Astrocyte (in vitro differentiated cells and primary cell): ENCODE data around the gene COBL. TPM values are rescaled to one million over a fixed set of nuclear protein-coding genes. Genes with fewer than 3 reads are reported as not detected.

ENCODE experiments used
- DNase-seq: peaks from one replicate; pipeline ENCODE4 v3.0.0-alpha.2; 2010; ENCODE audit warnings: low read depth
- FAIRE-seq: peaks from 2 replicates; lab custom pipeline; 2011; peaks lifted over from hg19 to GRCh38; lab: Jason Lieb, UNC
- H2AFZ ChIP-seq: 2 replicates; pipeline ENCODE4 v1.6.0; 2012; ENCODE audit warnings: low read depth, low read length, inconsistent platforms
- H3K27ac ChIP-seq: 2 replicates; pipeline ENCODE4 v1.5.1; 2011; ENCODE audit warnings: low read depth, low read length, inconsistent platforms
- H3K27me3 ChIP-seq: 2 replicates; pipeline ENCODE4 v1.6.0; 2011; ENCODE audit warnings: low read length, inconsistent platforms; ENCODE audit not compliant: insufficient read depth
- H3K36me3 ChIP-seq: 2 replicates; pipeline ENCODE4 v1.5.1; 2011; ENCODE audit warnings: low read length, inconsistent platforms; ENCODE audit not compliant: insufficient read depth
- H3K4me1 ChIP-seq: 2 replicates; pipeline ENCODE4 v1.5.1; 2011; ENCODE audit warnings: low read length, inconsistent platforms; ENCODE audit not compliant: insufficient read depth
- H3K4me2 ChIP-seq: 2 replicates; pipeline ENCODE4 v1.6.0; 2012; ENCODE audit warnings: low read length, inconsistent platforms
- H3K4me3 ChIP-seq: 2 replicates; pipeline ENCODE4 v1.5.1; 2011; ENCODE audit warnings: low read depth, mild to moderate bottlenecking, low read length, inconsistent platforms; ENCODE audit not compliant: insufficient read depth
- H3K79me2 ChIP-seq: 2 replicates; pipeline ENCODE4 v1.6.0; 2012; ENCODE audit warnings: mild to moderate bottlenecking, low read length, inconsistent platforms; ENCODE audit not compliant: insufficient read depth
- H3K9ac ChIP-seq: 2 replicates; pipeline ENCODE4 v1.6.0; 2012; ENCODE audit warnings: mild to moderate bottlenecking, low read length, inconsistent platforms
- H3K9me3 ChIP-seq: 2 replicates; pipeline ENCODE4 v1.5.1; 2012; ENCODE audit warnings: low read depth, mild to moderate bottlenecking, low read length, inconsistent platforms; ENCODE audit not compliant: insufficient read depth
- H4K20me1 ChIP-seq: 2 replicates; pipeline ENCODE4 v1.6.0; 2012; ENCODE audit warnings: low read length, inconsistent platforms; ENCODE audit not compliant: insufficient read depth
- H3K27ac Mint-ChIP-seq: one replicate; pipeline ENCODE4 v1.8.0; 2021; ENCODE audit warnings: mild to moderate bottlenecking, mixed read lengths; ENCODE audit not compliant: unreplicated experiment
- H3K27me3 Mint-ChIP-seq: one replicate; pipeline ENCODE4 v1.8.0; 2021; ENCODE audit warnings: low read depth, mixed read lengths; ENCODE audit not compliant: unreplicated experiment
- H3K36me3 Mint-ChIP-seq: one replicate; pipeline ENCODE4 v1.8.0; 2021; ENCODE audit warnings: low read depth, mixed read lengths; ENCODE audit not compliant: unreplicated experiment
- H3K4me1 Mint-ChIP-seq: one replicate; pipeline ENCODE4 v1.8.0; 2021; ENCODE audit warnings: low read depth, mixed read lengths; ENCODE audit not compliant: unreplicated experiment
- H3K4me3 Mint-ChIP-seq: one replicate; pipeline ENCODE4 v1.8.0; 2021; ENCODE audit warnings: mild to moderate bottlenecking, moderate library complexity, mixed read lengths; ENCODE audit not compliant: unreplicated experiment
- H3K9me3 Mint-ChIP-seq: one replicate; pipeline ENCODE4 v1.8.0; 2021; ENCODE audit warnings: mild to moderate bottlenecking, mixed read lengths; ENCODE audit not compliant: unreplicated experiment
- EZH2 ChIP-seq: IDR thresholded peaks from 2 replicates; pipeline ENCODE4 v1.6.1; 2012; ENCODE audit warnings: mild to moderate bottlenecking, low read length, inconsistent platforms; ENCODE audit not compliant: insufficient read depth
- total RNA-seq: library from RNA; stranded (reverse); gene quantifications from 2 replicates; pipeline ENCODE4 v1.2.1, GENCODE V29; 2021
- TF ChIP-seq, protein P1 (sequence below): IDR thresholded peaks from 2 replicates; pipeline ENCODE4 v1.5.1; 2011; ENCODE audit warnings: low read depth, mild to moderate bottlenecking, inconsistent platforms, low read length, moderate library complexity; ENCODE audit not compliant: insufficient read depth

COBL gene
- total RNA-seq, 1 donor from 2014 or later: 6.4 TPM

DNA sequence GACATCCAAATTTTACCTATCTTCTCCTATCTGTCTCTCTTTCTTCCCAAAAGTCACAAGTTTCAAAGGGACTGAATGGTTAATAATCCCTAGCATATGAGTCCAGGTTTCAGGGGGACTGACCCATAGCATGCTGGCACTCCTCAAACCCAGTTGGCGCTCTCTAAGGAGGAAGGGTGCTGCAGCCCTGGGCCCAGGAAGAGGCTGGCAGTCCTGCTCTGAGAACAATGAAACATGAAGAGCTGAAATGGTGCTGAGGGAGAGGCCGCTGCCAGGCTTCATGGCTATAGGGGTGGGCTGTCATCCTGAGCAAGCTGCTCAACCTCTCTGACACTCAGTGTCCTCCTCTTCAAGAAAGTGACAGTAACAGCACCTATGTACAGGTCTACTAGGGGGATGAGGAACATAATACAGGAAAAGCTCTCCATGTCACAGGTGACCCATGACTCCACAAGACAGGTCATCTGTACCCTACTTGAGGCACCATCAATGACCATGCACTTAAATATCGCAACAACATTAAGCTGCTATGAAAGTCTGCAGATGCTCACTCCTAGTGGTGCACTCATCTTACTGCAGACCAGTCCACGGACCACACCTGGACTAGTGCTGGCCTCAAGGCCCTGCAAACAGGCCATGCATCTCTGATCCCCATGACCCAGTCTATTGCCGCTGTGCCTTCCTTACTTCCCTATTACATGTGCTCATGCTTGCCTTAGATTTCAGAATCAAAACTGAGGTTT is 17.0 kb downstream of the COBL start:
- H2AFZ ChIP-seq: no peak overlapping the region
- no peak for DNase-seq

DNA sequence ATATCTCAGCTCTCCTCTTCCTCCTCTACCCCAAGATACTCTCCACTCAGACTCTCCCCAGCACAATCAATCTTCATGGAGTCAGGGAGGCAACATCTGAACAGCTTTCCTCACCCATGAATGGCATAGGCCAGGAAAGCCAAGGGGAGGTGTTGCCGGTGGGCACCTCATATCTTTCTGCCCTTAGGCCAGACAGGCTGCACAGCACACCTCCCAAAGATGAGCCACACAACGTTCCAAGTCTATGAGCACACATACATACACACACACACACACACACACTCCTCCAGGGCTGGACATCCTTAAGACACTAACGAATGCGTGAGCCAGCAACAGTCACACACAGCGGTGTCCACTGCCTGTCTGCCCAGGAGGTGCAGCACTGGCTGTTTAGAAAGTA is 17.7 kb downstream of the COBL start:
- TF ChIP-seq, protein P1, sequence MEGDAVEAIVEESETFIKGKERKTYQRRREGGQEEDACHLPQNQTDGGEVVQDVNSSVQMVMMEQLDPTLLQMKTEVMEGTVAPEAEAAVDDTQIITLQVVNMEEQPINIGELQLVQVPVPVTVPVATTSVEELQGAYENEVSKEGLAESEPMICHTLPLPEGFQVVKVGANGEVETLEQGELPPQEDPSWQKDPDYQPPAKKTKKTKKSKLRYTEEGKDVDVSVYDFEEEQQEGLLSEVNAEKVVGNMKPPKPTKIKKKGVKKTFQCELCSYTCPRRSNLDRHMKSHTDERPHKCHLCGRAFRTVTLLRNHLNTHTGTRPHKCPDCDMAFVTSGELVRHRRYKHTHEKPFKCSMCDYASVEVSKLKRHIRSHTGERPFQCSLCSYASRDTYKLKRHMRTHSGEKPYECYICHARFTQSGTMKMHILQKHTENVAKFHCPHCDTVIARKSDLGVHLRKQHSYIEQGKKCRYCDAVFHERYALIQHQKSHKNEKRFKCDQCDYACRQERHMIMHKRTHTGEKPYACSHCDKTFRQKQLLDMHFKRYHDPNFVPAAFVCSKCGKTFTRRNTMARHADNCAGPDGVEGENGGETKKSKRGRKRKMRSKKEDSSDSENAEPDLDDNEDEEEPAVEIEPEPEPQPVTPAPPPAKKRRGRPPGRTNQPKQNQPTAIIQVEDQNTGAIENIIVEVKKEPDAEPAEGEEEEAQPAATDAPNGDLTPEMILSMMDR: no peak
- TF ChIP-seq EZH2: no peak
- no peaks in the 10 kb centered on the region for H3K36me3 ChIP-seq
- H3K9me3 Mint-ChIP-seq: no peaks in the 10 kb centered on the region
- no peak overlapping the region for H3K27ac Mint-ChIP-seq
- no peak overlapping the region for H3K4me2 ChIP-seq
- no peaks in the 10 kb centered on the region for H3K9me3 ChIP-seq
- no peak overlapping the region for H2AFZ ChIP-seq
- H3K4me3 Mint-ChIP-seq: no peak overlapping the region
- no peaks in the 10 kb centered on the region for H3K79me2 ChIP-seq
- no peaks in the 10 kb centered on the region for H3K27me3 Mint-ChIP-seq
- H3K27me3 ChIP-seq: no peaks in the 10 kb centered on the region
- no peaks in the 10 kb centered on the region for H4K20me1 ChIP-seq
- no peak overlapping the region for H3K9ac ChIP-seq
- FAIRE-seq (no peak), DNase-seq (no peak)
- no peaks in the 10 kb centered on the region for H3K36me3 Mint-ChIP-seq
- peaks cover 9% of the 10 kb centered on the region for H3K4me1 Mint-ChIP-seq
- no peak overlapping the region for H3K27ac ChIP-seq
- no peak overlapping the region for H3K4me3 ChIP-seq
- H3K4me1 ChIP-seq: peaks cover 6% of the 10 kb centered on the region

More for the DNA sequence above, 17.0 kb downstream of the COBL start:
- Histone ChIP-seq H3K9me3 (no peaks in the 10 kb centered on the region), H3K4me2 (no peak overlapping the region), H3K9ac (no peak overlapping the region), H3K79me2 (no peaks in the 10 kb centered on the region), H3K36me3 (no peaks in the 10 kb centered on the region), H3K4me3 (no peak overlapping the region), H3K27me3 (no peaks in the 10 kb centered on the region), H3K27ac (no peak overlapping the region), H4K20me1 (no peaks in the 10 kb centered on the region), H3K4me1 (peaks cover 6% of the 10 kb centered on the region)
- Mint-ChIP-seq H3K4me1 (peaks cover 9% of the 10 kb centered on the region), H3K36me3 (no peaks in the 10 kb centered on the region), H3K27ac (no peak overlapping the region), H3K4me3 (no peak overlapping the region), H3K27me3 (no peaks in the 10 kb centered on the region), H3K9me3 (no peaks in the 10 kb centered on the region)
- no peak for FAIRE-seq
- no peak for TF ChIP-seq EZH2
- TF ChIP-seq, protein P1: no peak

DNA sequence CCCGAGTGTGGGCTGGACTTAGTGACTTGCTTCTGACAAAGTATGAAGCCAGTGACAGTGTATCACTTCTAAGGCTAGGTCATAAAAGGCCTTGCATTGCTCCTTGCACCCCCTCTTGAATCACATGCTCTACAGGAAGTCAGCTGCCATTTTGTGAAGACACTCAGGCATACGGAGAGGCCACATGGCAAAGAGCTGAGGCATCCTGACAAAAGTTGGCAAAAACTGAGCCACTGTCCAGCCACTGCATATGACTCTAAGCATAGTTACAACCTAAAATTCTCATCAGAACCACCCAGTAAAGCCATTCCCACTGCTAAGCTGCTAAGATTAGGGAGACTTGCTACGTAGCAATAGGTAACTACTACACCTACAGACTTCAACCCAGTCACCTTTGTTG is 18.6 kb downstream of the COBL start:
- Histone ChIP-seq H3K36me3 (no peaks in the 10 kb centered on the region), H3K79me2 (no peaks in the 10 kb centered on the region), H3K9ac (no peak overlapping the region), H4K20me1 (no peaks in the 10 kb centered on the region), H3K27me3 (no peaks in the 10 kb centered on the region), H3K4me3 (no peak overlapping the region), H3K9me3 (no peaks in the 10 kb centered on the region), H2AFZ (no peak overlapping the region), H3K4me1 (peaks cover 2% of the 10 kb centered on the region), H3K27ac (no peak overlapping the region), H3K4me2 (no peak overlapping the region)
- no peak overlapping the region for H3K4me3 Mint-ChIP-seq
- H3K4me1 Mint-ChIP-seq: peaks cover 4% of the 10 kb centered on the region
- H3K27ac Mint-ChIP-seq: no peak overlapping the region
- TF ChIP-seq, protein P1: no peak
- TF ChIP-seq EZH2: no peak
- FAIRE-seq: no peak
- H3K27me3 Mint-ChIP-seq: no peaks in the 10 kb centered on the region
- H3K9me3 Mint-ChIP-seq: no peaks in the 10 kb centered on the region
- H3K36me3 Mint-ChIP-seq: no peaks in the 10 kb centered on the region
- DNase-seq: no peak
